ENCODE measurements around the gene LDLRAD4. TPM values are rescaled to one million over a fixed set of nuclear protein-coding genes. Genes with fewer than 3 reads are reported as not detected.
"Not testable (repeated sequence)": the region's sequence is repeated elsewhere in the genome, so short reads cannot be mapped to it uniquely, and the experiment has no call there.

LDLRAD4 gene
- polyA plus RNA-seq, 4 donors = 10.5 to 11.6 (median 11.5) TPM

GRCh38 chr18:13473751-13474150 is 255.2 kb downstream of the LDLRAD4 start:
- no peak for DNase-seq (ENCODE audit: low read depth in 4 of 4, low spot score in 3 of 4)

GRCh38 chr18:13474336-13474735 is 255.8 kb downstream of the LDLRAD4 start:
- DNase-seq (ENCODE audit: low read depth in 4 of 4, low spot score in 3 of 4) = no peak

GRCh38 chr18:13474907-13475545 is 256.5 kb downstream of the LDLRAD4 start:
- no peak for DNase-seq (ENCODE audit: low read depth in 4 of 4, low spot score in 3 of 4)

- DNase-seq (ENCODE audit: low read depth in 4 of 4, low spot score in 3 of 4) = not testable (repeated sequence)
Measured at GRCh38 chr18:13476312-13476711, 257.8 kb downstream of the LDLRAD4 start.

- no peak for DNase-seq (ENCODE audit: low read depth in 4 of 4, low spot score in 3 of 4)
Measured at GRCh38 chr18:13477147-13477683, 258.7 kb downstream of the LDLRAD4 start.

- no peak for DNase-seq (ENCODE audit: low read depth in 4 of 4, low spot score in 3 of 4)
Measured at GRCh38 chr18:13480571-13481255, 262.2 kb downstream of the LDLRAD4 start.

GRCh38 chr18:13481331-13481730 is 262.8 kb downstream of the LDLRAD4 start:
- no peak for DNase-seq (ENCODE audit: low read depth in 4 of 4, low spot score in 3 of 4)

- no peak for DNase-seq (ENCODE audit: low read depth in 4 of 4, low spot score in 3 of 4)
Measured at GRCh38 chr18:13481820-13482617, 263.5 kb downstream of the LDLRAD4 start.

GRCh38 chr18:13482618-13482945 is 264.0 kb downstream of the LDLRAD4 start:
- no peak for DNase-seq (ENCODE audit: low read depth in 4 of 4, low spot score in 3 of 4)

- DNase-seq (ENCODE audit: low read depth in 4 of 4, low spot score in 3 of 4) = no peak
Measured at GRCh38 chr18:13483316-13484270, 265.0 kb downstream of the LDLRAD4 start.

GRCh38 chr18:13485182-13485581 is 266.6 kb downstream of the LDLRAD4 start:
- no peak for DNase-seq (ENCODE audit: low read depth in 4 of 4, low spot score in 3 of 4)

GRCh38 chr18:13485604-13486003 is 267.0 kb downstream of the LDLRAD4 start:
- DNase-seq (ENCODE audit: low read depth in 4 of 4, low spot score in 3 of 4) = no peak

GRCh38 chr18:13486284-13486683 is 267.7 kb downstream of the LDLRAD4 start:
- no peak for DNase-seq (ENCODE audit: low read depth in 4 of 4, low spot score in 3 of 4)

GRCh38 chr18:13486686-13487085 is 268.1 kb downstream of the LDLRAD4 start:
- DNase-seq (ENCODE audit: low read depth in 4 of 4, low spot score in 3 of 4) = no peak

- no peak for DNase-seq (ENCODE audit: low read depth in 4 of 4, low spot score in 3 of 4)
Measured at GRCh38 chr18:13487237-13487636, 268.7 kb downstream of the LDLRAD4 start.

- no peak for DNase-seq (ENCODE audit: low read depth in 4 of 4, low spot score in 3 of 4)
Measured at GRCh38 chr18:13488281-13488929, 269.8 kb downstream of the LDLRAD4 start.

GRCh38 chr18:13489303-13489702 is 270.7 kb downstream of the LDLRAD4 start:
- not testable (repeated sequence) for DNase-seq (ENCODE audit: low read depth in 4 of 4, low spot score in 3 of 4)

- DNase-seq (ENCODE audit: low read depth in 4 of 4, low spot score in 3 of 4) = no peak
Measured at GRCh38 chr18:13491138-13491537, 272.6 kb downstream of the LDLRAD4 start.

GRCh38 chr18:13492314-13492713 is 273.8 kb downstream of the LDLRAD4 start:
- no peak for DNase-seq (ENCODE audit: low read depth in 4 of 4, low spot score in 3 of 4)

- no peak for DNase-seq (ENCODE audit: low read depth in 4 of 4, low spot score in 3 of 4)
Measured at GRCh38 chr18:13493079-13493478, 274.5 kb downstream of the LDLRAD4 start.

Measured in right renal pelvis (tissue), 4 donors.